IMR-90 (cell line): ENCODE data around the gene SHROOM3. TPM values are rescaled to one million over a fixed set of nuclear protein-coding genes. Genes with fewer than 3 reads are reported as not detected.

Source experiments
- ATAC-seq: fragments of 200-7000 bp; cut with Tn5 transposase; 2 replicates; pipeline ENCODE4 v1.9.1; 2020; ENCODE audit warnings: low read depth, mild to moderate bottlenecking, moderate library complexity
- BruUV-seq: library from RNA; stranded (reverse); fragments of 400-500 nt; replicated peaks from 2 replicates; lab custom pipeline; 2021; lab: Mats Ljungman, UMichigan
- CTCF ChIA-PET: fragments of 300-600 bp; formaldehyde crosslinking; extraction: SDS; loops from one replicate; lab custom pipeline; 2021; ENCODE audit warnings: antibody characterized with exemption; lab: Yijun Ruan, JAX
- POLR2A ChIA-PET: fragments of 300-600 bp; sonication (Branson Sonifier 250); formaldehyde crosslinking; loops from one replicate; lab custom pipeline; 2022; ENCODE audit warnings: antibody characterized with exemption; ENCODE audit not compliant: unreplicated experiment; lab: Charles Lee
- DNase-seq: peaks from one replicate; pipeline ENCODE4 v3.0.0; 2013
- H2AFZ ChIP-seq: replicated peaks from 2 replicates; pipeline ENCODE3; 2013; ENCODE audit warnings: low read length, mild to moderate bottlenecking; ENCODE audit not compliant: poor library complexity
- H2AK5ac ChIP-seq: 2 replicates; pipeline ENCODE4 v1.6.1; 2013; ENCODE audit warnings: low read depth, low read length, inconsistent platforms
- H2AK9ac ChIP-seq: replicated peaks from 2 replicates; pipeline ENCODE3; 2013; ENCODE audit warnings: mild to moderate bottlenecking, low read depth, low read length, moderate library complexity; ENCODE audit not compliant: poor library complexity
- H2BK120ac ChIP-seq: 2 replicates; pipeline ENCODE4 v1.6.1; 2013; ENCODE audit warnings: low read depth, low read length, inconsistent platforms
- H2BK15ac ChIP-seq: 3 replicates; pipeline ENCODE4 v1.6.1; 2013; ENCODE audit warnings: low read depth, low read length, inconsistent platforms
- H2BK20ac ChIP-seq: 2 replicates; pipeline ENCODE4 v1.6.1; 2013; ENCODE audit warnings: low read depth, mild to moderate bottlenecking, inconsistent platforms, low read length, moderate library complexity
- H2BK5ac ChIP-seq: 2 replicates; pipeline ENCODE4 v1.6.1; 2013; ENCODE audit warnings: mild to moderate bottlenecking, low read depth, low read length, inconsistent platforms; ENCODE audit not compliant: poor library complexity, severe bottlenecking
- H3K14ac ChIP-seq: replicated peaks from 2 replicates; pipeline ENCODE4 v1.6.1; 2013; ENCODE audit warnings: low read depth, low read length, inconsistent platforms
- H3K18ac ChIP-seq: 2 replicates; pipeline ENCODE4 v1.6.1; 2013; ENCODE audit warnings: low read depth, low read length, control low read depth
- H3K23ac ChIP-seq: 2 replicates; pipeline ENCODE4 v1.6.1; 2013; ENCODE audit warnings: low read depth, low read length, inconsistent platforms
- H3K27ac ChIP-seq: 2 replicates; pipeline ENCODE4 v1.5.1; 2013; ENCODE audit warnings: mild to moderate bottlenecking, control low read depth, low read length; ENCODE audit not compliant: insufficient read depth
- H3K27me3 ChIP-seq: 2 replicates; pipeline ENCODE4 v1.6.1; 2013; ENCODE audit warnings: low read length; ENCODE audit not compliant: control insufficient read depth, insufficient read depth
- H3K36me3 ChIP-seq: 2 replicates; pipeline ENCODE4 v1.6.1; 2013; ENCODE audit warnings: low read length, mixed read lengths; ENCODE audit not compliant: control insufficient read depth, insufficient read depth
- H3K4ac ChIP-seq: 2 replicates; pipeline ENCODE4 v1.6.1; 2013; ENCODE audit warnings: low read depth, low read length, inconsistent platforms
- H3K4me1 ChIP-seq: 2 replicates; pipeline ENCODE4 v1.6.1; 2013; ENCODE audit warnings: low read length, mixed read lengths; ENCODE audit not compliant: control insufficient read depth, insufficient read depth
- H3K4me2 ChIP-seq: 2 replicates; pipeline ENCODE4 v1.6.1; 2013; ENCODE audit warnings: low read depth, mild to moderate bottlenecking, control low read depth, low read length, moderate library complexity
- H3K4me3 ChIP-seq: 2 replicates; pipeline ENCODE4 v1.5.1; 2013; ENCODE audit warnings: low read depth, mild to moderate bottlenecking, control low read depth, low read length, moderate library complexity; ENCODE audit not compliant: insufficient read depth
- H3K56ac ChIP-seq: 2 replicates; pipeline ENCODE4 v1.6.1; 2013; ENCODE audit warnings: low read length, inconsistent platforms; ENCODE audit not compliant: insufficient read depth; ENCODE audit errors: extremely low read depth
- H3K79me1 ChIP-seq, 2 experiments: 2 replicates each; pipeline ENCODE4 v1.6.1; 2013; ENCODE audit warnings: low read length in 2 of 2, inconsistent platforms in 1 of 2, low read depth in 1 of 2
- H3K9ac ChIP-seq: 2 replicates; pipeline ENCODE4 v1.6.1; 2013; ENCODE audit warnings: low read depth, low read length, control low read depth
- H3K9me1 ChIP-seq: 2 replicates; pipeline ENCODE4 v1.6.1; 2013; ENCODE audit warnings: low read length, inconsistent platforms; ENCODE audit not compliant: insufficient read depth
- H3K9me3 ChIP-seq: 2 replicates; pipeline ENCODE4 v1.6.1; 2013; ENCODE audit warnings: low read length; ENCODE audit not compliant: control insufficient read depth, insufficient read depth
- H4K20me1 ChIP-seq: 2 replicates; pipeline ENCODE4 v1.6.1; 2013; ENCODE audit warnings: low read length, inconsistent platforms; ENCODE audit not compliant: insufficient read depth
- H4K5ac ChIP-seq: 2 replicates; pipeline ENCODE4 v1.6.1; 2013; ENCODE audit warnings: mild to moderate bottlenecking, low read depth, low read length, control low read depth
- H4K8ac ChIP-seq, 2 experiments: 2 replicates each; pipeline ENCODE4 v1.6.1; 2013; ENCODE audit warnings: low read depth in 2 of 2, low read length in 2 of 2, control low read depth in 1 of 2, inconsistent platforms in 1 of 2
- H4K91ac ChIP-seq: 2 replicates; pipeline ENCODE4 v1.6.1; 2013; ENCODE audit warnings: low read depth, low read length, inconsistent platforms; ENCODE audit not compliant: insufficient read depth
- BHLHE40 ChIP-seq: fragments of 150-350 bp; IDR thresholded peaks from 2 replicates; pipeline ENCODE4 v1.6.1; 2016; ENCODE audit warnings: mild to moderate bottlenecking, low read depth, low read length
- CEBPB ChIP-seq: IDR thresholded peaks from 2 replicates; pipeline ENCODE4 v1.6.1; 2012; ENCODE audit warnings: low read depth, low read length, improper control_type of control experiment
- CHD1 ChIP-seq: IDR thresholded peaks from 2 replicates; pipeline ENCODE4 v1.6.1; 2012; ENCODE audit warnings: low read depth, low read length, improper control_type of control experiment
- CTCF ChIP-seq: conservative IDR thresholded peaks from 2 replicates; pipeline ENCODE4 v1.5.1; 2012; ENCODE audit warnings: mild to moderate bottlenecking, low read depth, low read length, improper control_type of control experiment
- ELK1 ChIP-seq: fragments of 150-350 bp; IDR thresholded peaks from 2 replicates; pipeline ENCODE4 v1.6.1; 2016; ENCODE audit warnings: low read depth, mild to moderate bottlenecking, low read length, moderate library complexity, borderline replicate concordance
- FOS ChIP-seq: fragments of 150-350 bp; IDR thresholded peaks from 2 replicates; pipeline ENCODE4 v1.6.1; 2016; ENCODE audit warnings: low read depth, low read length
- MAFK ChIP-seq: IDR thresholded peaks from 2 replicates; pipeline ENCODE4 v1.6.1; 2012; ENCODE audit warnings: low read depth, low read length, improper control_type of control experiment
- MAZ ChIP-seq: IDR thresholded peaks from 2 replicates; pipeline ENCODE4 v1.6.1; 2012; ENCODE audit warnings: low read depth, mild to moderate bottlenecking, low read length, improper control_type of control experiment, moderate library complexity, borderline replicate concordance
- MXI1 ChIP-seq: IDR thresholded peaks from 2 replicates; pipeline ENCODE4 v1.6.1; 2012; ENCODE audit warnings: low read depth, mild to moderate bottlenecking, low read length, moderate library complexity, borderline replicate concordance
- NFE2L2 ChIP-seq: fragments of 150-350 bp; IDR thresholded peaks from 2 replicates; pipeline ENCODE4 v1.6.1; 2016; ENCODE audit warnings: low read depth, mild to moderate bottlenecking, low read length
- POLR2A ChIP-seq: IDR thresholded peaks from 2 replicates; pipeline ENCODE4 v1.6.1; 2012; ENCODE audit warnings: mild to moderate bottlenecking, low read depth, low read length
- RAD21 ChIP-seq: IDR thresholded peaks from 2 replicates; pipeline ENCODE4 v1.6.1; 2012; ENCODE audit warnings: low read length, improper control_type of control experiment
- RCOR1 ChIP-seq: IDR thresholded peaks from 2 replicates; pipeline ENCODE4 v1.6.1; 2012; ENCODE audit warnings: mild to moderate bottlenecking, low read length, improper control_type of control experiment; ENCODE audit not compliant: insufficient replicate concordance
- RFX5 ChIP-seq: IDR thresholded peaks from 2 replicates; pipeline ENCODE4 v1.8.0; 2012; ENCODE audit warnings: low read depth, mild to moderate bottlenecking, low read length, moderate library complexity
- SMC3 ChIP-seq: fragments of 150-350 bp; IDR thresholded peaks from 2 replicates; pipeline ENCODE4 v1.6.1; 2016; ENCODE audit warnings: low read depth, mild to moderate bottlenecking, antibody characterized with exemption, low read length, moderate library complexity
- USF2 ChIP-seq: fragments of 150-350 bp; IDR thresholded peaks from 2 replicates; pipeline ENCODE4 v1.6.1; 2017; ENCODE audit warnings: mild to moderate bottlenecking, antibody characterized with exemption, low read length, low read depth
- WGBS, 2 experiments: methylation state at CpG; one replicate each; pipeline versions ENCODE4 v1.1.5 to v1.1.7; 2013; ENCODE audit warnings: missing lambda C conversion rate in 2 of 2; ENCODE audit not compliant: insufficient read length in 1 of 2; ENCODE audit errors: extremely low coverage in 2 of 2; 5-methylcytosine and 5-hydroxymethylcytosine counted together
- dilution Hi-C: fragments of 300-500 bp; cut with HindIII; formaldehyde crosslinking; loops from one replicate; pipeline ENCODE4 v1.14.3; 2018; ENCODE audit warnings: low sequenced_read_pairs; ENCODE audit not compliant: unreplicated experiment
- in situ Hi-C: fragments of 300-500 bp; cut with MboI; formaldehyde crosslinking; loops from 3 replicates; pipeline ENCODE4 v1.14.3; 2019; ENCODE audit warnings: low sequenced_read_pairs, inconsistent platforms, mixed read lengths
- intact Hi-C: fragments of 100-400 bp; cut with micrococcal nuclease; formaldehyde crosslinking; loops from 2 replicates; pipeline ENCODE4 v1.10.0; 2022
- polyA plus RNA-seq, 3 experiments: library from polyadenylated mRNA; depleted of rRNA; stranded (reverse); fragments of >200 nt; gene quantifications; 2 replicates each; pipeline ENCODE4 v1.2.3, GENCODE V29; 2012; ENCODE audit warnings: low replicate concordance in 1 of 3
- total RNA-seq: library from RNA; depleted of rRNA; stranded (reverse); fragments of >200 nt; gene quantifications from 2 replicates; pipeline ENCODE4 v1.2.3, GENCODE V29; 2012

The SHROOM3 gene
- total and polyA plus RNA-seq, 2 of the 4 experiments (the other 2 are of a cell fraction): 10.8 to 19.5 TPM

- no peak overlapping the region for H2BK5ac ChIP-seq
- no peak overlapping the region for H2BK15ac ChIP-seq
- no TSS peak for BruUV-seq
- H3K18ac ChIP-seq: no peak overlapping the region
- ChIA-PET POLR2A (no interaction called here), CTCF (no interaction called here)
- no peak overlapping the region for H3K4ac ChIP-seq
- no peak for TF ChIP-seq RCOR1
- TF ChIP-seq FOS: no peak
- TF ChIP-seq BHLHE40: no peak
- no peak for TF ChIP-seq RFX5
- no peak for TF ChIP-seq RAD21
- TF ChIP-seq MAZ: no peak
- TF ChIP-seq NFE2L2: no peak
- no peak for TF ChIP-seq CEBPB
- TF ChIP-seq MAFK: no peak
- no peak for TF ChIP-seq USF2
- TF ChIP-seq CHD1: no peak
- no peak for TF ChIP-seq MXI1
- TF ChIP-seq CTCF: no peak
- no peak for TF ChIP-seq SMC3
- TF ChIP-seq POLR2A: no peak
- TF ChIP-seq ELK1: no peak
- H2BK20ac ChIP-seq: no peak overlapping the region
- no peak overlapping the region for H4K8ac ChIP-seq
- H3K36me3 ChIP-seq: no peaks in the 10 kb centered on the region
- 0 out of 2 replicates have a peak, but pooled peaks cover 3% of the 10 kb centered on the region for H3K4me1 ChIP-seq
- no peak overlapping the region for H3K56ac ChIP-seq
- no peaks in the 10 kb centered on the region for H3K79me1 ChIP-seq
- DNase-seq: no peak
- ATAC-seq: no peak
- H4K5ac ChIP-seq: no peak overlapping the region
- H3K14ac ChIP-seq: no peak overlapping the region
- in situ Hi-C loops (no loop called here), dilution Hi-C loops (no loop called here), intact Hi-C loops (no loop called here)
- H2AK5ac ChIP-seq: no peak overlapping the region
- H3K23ac ChIP-seq: no peak overlapping the region
- H2BK120ac ChIP-seq: no peak overlapping the region
- H3K9ac ChIP-seq: no peak overlapping the region
- WGBS, 2 experiments: no CpG with 5 or more reads among the region's 2 CpGs
- peaks cover under 1% of the 10 kb centered on the region; the same call in 1 of the 2 replicates for H3K27me3 ChIP-seq
- peaks cover 2% of the 10 kb centered on the region; the same call in 1 of the 2 replicates for H3K9me1 ChIP-seq
- no peak overlapping the region for H4K91ac ChIP-seq
- H3K9me3 ChIP-seq: peaks cover 2% of the 10 kb centered on the region; the same call in 1 of the 2 replicates
- no peak overlapping the region for H2AK9ac ChIP-seq
- H3K27ac ChIP-seq: no peak overlapping the region
- no peak overlapping the region for H2AFZ ChIP-seq
- H3K4me2 ChIP-seq: no peak overlapping the region
- H4K20me1 ChIP-seq: no peaks in the 10 kb centered on the region
- no peak overlapping the region for H3K4me3 ChIP-seq
These were observed 23.3 kb downstream of the SHROOM3 start for GRCh38 chr4:76458297-76458696.
